ENCODE measurements around the gene RARB.

RARB gene

DNA sequence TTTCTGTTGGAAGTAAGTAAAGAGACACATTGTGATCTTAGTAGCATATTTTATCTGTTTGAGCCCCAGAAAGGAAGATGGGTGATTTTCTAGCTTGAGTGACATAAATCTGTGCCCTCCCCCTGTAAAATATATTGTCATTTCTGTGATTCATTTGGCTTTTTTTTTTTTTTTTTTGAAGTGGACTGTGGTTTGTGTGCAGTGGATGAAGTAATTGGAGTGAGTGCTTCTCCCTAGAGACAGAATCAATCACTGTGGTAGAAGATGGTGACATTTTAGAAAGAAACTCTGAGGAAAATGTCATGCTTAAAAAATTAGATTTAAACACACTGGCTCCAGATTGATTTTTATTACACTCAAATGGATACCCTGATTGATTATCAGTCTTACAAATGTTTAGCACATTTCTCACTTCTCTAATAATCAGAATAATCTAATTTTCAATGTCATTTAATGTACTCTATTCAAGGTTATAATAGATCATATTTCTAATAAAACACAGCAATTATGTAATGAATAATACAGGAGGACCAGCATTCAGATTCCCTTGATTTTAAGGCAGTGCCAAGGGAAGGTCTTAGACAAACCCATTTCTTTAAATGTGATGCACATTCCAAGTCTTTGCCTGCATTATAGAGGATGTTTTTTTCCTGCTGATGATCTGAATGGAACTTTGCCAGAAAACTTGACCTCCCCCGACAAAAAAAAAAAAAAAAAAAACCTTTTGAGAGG, 120.0 kb downstream of the RARB start:
- no peak for DNase-seq (ENCODE audit: low read depth in 1 of 2, low spot score in 1 of 2)

DNA sequence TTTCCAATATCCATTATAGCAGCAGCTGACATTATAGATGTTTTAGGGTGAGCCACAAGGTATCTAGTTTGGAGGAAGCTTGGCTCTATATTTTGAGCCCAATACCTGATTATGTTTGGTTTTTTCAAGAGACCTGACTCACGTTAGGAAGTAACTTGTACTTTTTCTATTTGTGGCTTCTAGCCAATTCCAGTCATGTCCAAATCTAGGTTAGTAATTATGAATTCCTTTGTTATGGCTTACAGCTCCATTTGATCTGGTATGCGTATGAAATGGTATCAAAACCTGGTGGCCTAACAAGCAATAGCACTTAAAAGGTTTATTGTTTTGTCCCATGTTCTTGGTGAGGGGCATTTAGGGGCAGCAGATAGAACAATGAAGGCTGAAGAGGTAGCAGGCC, 120.8 kb downstream of the RARB start:
- no peak for DNase-seq (ENCODE audit: low read depth in 1 of 2, low spot score in 1 of 2)

GRCh38 chr3:25552251-25552650, 124.2 kb downstream of the RARB start:
- DNase-seq (ENCODE audit: low read depth in 1 of 2, low spot score in 1 of 2): no peak

GRCh38 chr3:25554376-25554775, 126.3 kb downstream of the RARB start:
- DNase-seq (ENCODE audit: low read depth in 1 of 2, low spot score in 1 of 2): no peak

- DNase-seq (ENCODE audit: low read depth in 1 of 2, low spot score in 1 of 2): no peak
Observed at GRCh38 chr3:25555695-25556437, 127.8 kb downstream of the RARB start.

GRCh38 chr3:25556447-25556846, 128.4 kb downstream of the RARB start:
- DNase-seq (ENCODE audit: low read depth in 1 of 2, low spot score in 1 of 2): no peak

DNA sequence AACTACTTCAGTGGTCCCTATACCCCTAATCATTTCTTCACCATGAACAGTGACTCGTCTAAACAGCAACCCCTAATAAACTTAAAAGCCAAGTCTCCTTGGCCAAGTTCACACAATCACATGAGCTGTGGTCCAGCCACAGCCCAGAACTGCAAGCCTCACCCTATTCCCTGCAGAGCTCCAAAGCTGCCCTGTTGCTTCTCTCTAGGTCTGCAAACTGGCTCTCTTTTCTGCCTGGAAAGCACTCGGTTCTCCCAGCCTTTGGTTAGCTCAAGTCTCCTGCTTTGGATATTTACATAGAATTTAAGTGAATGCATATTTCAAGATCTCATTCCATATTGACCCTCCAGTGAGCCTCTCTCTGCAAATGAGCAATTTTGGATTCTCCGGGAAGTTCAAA, 129.6 kb downstream of the RARB start:
- no peak for DNase-seq (ENCODE audit: low read depth in 1 of 2, low spot score in 1 of 2)

DNA sequence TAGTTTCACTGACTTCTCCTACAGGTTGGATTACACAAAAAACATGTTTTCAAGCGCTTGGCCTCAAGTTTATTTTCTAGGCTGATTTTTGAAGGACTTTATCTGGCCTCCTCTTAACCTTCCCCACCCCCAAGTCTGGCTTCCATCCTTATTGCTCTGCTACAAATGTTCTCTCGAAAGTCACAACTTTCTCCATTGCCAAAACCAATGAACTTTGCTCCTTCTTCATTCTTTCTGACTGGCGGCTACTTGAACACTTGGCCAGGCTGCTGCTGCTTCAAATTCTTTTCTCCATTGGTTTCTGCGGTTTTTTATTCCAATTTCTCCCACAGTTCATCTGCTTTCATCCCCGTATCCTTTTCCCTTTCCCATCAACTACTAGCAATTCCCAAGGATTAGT, 130.1 kb downstream of the RARB start:
- no peak for DNase-seq (ENCODE audit: low read depth in 1 of 2, low spot score in 1 of 2)

GRCh38 chr3:25558796-25559195, 130.7 kb downstream of the RARB start:
- DNase-seq (ENCODE audit: low read depth in 1 of 2, low spot score in 1 of 2): no peak

DNA sequence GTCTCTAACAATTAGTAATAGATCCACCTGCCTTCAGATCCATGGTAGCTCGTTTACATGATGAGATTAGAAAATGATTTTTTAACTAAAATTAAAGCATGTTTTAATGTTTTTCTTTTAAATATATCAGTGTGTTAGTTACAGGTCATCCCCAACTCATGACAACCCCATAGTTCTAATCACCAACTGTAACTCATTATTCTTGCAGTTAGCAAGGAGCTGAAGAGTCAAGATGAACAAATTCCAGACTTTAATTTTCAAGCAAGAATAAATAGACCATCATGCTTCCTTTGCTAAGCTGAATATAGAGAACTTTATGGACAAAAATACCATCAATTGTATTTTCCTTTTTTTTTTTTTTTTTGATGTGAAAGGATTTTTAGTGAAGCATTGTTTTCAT, 135.5 kb downstream of the RARB start:
- no peak for DNase-seq (ENCODE audit: low read depth in 1 of 2, low spot score in 1 of 2)

DNA sequence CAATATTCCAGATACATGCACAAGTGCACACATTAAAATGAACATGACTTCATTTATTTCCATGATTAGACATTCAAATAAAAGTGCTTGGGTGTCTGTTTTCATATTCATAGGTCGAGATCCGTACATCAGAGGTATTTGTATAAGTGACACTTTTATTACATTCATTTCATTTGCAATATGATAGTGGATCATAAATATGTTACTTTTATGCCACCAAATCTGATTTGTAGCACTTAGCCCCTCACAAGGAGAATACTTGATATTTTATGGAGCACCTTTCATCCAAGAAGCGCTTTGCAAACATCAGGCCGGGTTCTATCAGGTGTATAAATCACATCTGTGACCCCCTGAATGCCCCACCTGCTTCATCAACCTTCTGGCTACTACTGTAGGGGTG, 136.0 kb downstream of the RARB start:
- DNase-seq (ENCODE audit: low read depth in 1 of 2, low spot score in 1 of 2): no peak

- DNase-seq (ENCODE audit: low read depth in 1 of 2, low spot score in 1 of 2): no peak
Observed at GRCh38 chr3:25565807-25566206, 137.7 kb downstream of the RARB start.

GRCh38 chr3:25566358-25566920, 138.4 kb downstream of the RARB start:
- no peak for DNase-seq (ENCODE audit: low read depth in 1 of 2, low spot score in 1 of 2)

DNA sequence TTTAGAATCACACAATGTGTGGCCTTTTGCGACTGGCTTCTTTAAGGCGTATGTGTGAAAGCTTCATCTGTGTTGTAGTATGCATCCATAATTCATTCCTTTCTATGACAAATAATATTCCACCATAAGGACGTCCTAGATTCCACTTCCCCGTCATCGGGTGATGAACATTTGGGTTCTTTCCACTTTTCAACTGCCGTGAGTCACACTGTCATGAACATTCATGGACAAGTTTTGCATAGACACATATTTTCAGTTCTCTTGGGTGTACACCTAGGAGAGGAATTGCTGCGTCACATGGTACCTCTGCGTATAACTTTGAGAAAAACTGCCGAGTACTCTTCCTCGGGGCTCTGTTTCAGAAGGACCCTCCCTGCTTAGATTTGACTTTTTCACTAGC, 139.3 kb downstream of the RARB start:
- no peak for DNase-seq (ENCODE audit: low read depth in 1 of 2, low spot score in 1 of 2)

- no peak for DNase-seq (ENCODE audit: low read depth in 1 of 2, low spot score in 1 of 2)
Observed at GRCh38 chr3:25567806-25568524, 139.9 kb downstream of the RARB start.

GRCh38 chr3:25568525-25569078, 140.5 kb downstream of the RARB start:
- no peak for DNase-seq (ENCODE audit: low read depth in 1 of 2, low spot score in 1 of 2)

GRCh38 chr3:25571285-25571684, 143.2 kb downstream of the RARB start:
- no peak for DNase-seq (ENCODE audit: low read depth in 1 of 2, low spot score in 1 of 2)

DNA sequence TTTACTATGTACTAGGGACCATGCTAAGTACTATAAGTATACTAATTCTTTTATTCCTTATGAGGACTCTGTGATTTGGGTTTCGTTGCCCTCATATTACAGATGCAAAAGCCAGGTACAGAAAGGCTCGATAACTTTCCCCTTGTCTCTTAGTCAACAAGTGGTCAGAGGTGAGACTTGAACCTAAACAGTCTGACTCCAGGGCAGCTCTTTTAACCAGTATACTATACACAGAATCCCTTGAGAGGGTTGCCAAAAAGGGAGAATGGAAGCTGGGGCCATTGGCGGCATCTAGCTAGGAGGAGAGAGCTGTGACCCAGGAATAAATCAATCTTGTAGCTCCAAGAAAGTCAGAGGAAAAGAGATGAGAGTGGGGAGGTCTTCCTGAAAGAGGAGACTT, 144.3 kb downstream of the RARB start:
- no peak for DNase-seq (ENCODE audit: low read depth in 1 of 2, low spot score in 1 of 2)

DNA sequence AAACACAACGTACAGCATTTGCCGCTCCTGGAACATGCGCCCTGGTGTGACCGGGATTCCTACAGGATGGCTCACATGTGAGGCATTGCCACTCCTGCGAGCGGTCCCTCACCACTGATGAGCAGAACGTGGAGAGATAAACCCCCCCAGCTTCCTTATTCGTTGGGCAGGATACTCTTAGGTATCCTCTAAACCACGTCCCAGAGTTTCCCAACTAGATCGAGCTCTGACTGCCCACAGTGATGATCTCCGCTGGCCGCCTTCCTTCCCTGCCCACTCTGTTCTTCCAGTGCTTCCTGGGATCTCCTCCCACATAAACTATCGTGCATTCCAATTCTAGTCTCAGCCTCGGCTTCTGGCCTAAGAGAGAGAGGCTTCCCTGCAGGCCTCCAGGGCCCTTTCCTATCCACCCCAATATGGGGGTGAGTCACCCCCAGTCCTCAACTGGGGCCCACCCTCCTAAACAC, 144.9 kb downstream of the RARB start:
- no peak for DNase-seq (ENCODE audit: low read depth in 1 of 2, low spot score in 1 of 2)

GRCh38 chr3:25573386-25574171, 145.5 kb downstream of the RARB start:
- no peak for DNase-seq (ENCODE audit: low read depth in 1 of 2, low spot score in 1 of 2)
